ENCODE results near the gene ALDH1L1. TPM values are rescaled to one million over a fixed set of nuclear protein-coding genes. Genes with fewer than 3 reads are reported as not detected.
"Not testable (repeated sequence)": the region's sequence is repeated elsewhere in the genome, so short reads cannot be mapped to it uniquely, and the experiment has no call there.

The ALDH1L1 gene
- total RNA-seq, 1 donor from 2014 or later = not detected

DNA sequence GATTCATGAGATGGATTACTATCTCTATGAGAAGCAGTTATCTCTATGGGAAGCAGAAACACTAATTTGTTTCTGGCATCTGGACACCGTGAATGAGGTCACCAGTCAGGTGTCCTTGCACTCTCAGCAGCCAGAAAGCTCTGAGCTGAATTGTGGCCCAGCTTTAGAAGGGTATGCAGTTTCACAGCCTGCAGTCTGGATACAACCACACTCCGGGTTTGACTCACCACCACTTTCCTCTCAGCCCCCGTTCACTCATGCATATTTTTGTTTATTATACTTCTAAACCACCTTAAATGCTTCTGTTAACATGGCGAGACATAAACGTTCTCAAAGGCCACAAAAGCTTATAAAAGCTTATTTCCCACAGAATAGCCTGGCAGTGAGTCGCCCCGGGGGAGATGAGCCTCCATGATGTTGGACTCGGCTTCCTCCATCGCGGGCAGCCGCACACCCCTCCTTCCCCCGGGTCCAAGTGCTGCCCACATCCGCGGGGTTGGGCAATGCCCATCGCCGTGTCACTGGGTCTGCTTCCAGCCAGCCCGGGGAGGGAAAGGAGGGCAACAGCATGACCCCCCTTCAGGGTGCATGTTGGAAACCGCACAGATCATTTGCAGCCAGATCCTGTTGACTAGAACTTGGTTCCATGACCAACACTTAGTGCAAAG is 79.6 kb downstream of the ALDH1L1 start:
- no peaks in the 10 kb centered on the region for H3K4me1 Mint-ChIP-seq (ENCODE audit: low read depth, unreplicated experiment)
- H3K27me3 Mint-ChIP-seq (ENCODE audit: unreplicated experiment) = peaks cover 3% of the 10 kb centered on the region
- H3K4me3 Mint-ChIP-seq (ENCODE audit: unreplicated experiment) = no peak overlapping the region
- TF ChIP-seq, protein P1, sequence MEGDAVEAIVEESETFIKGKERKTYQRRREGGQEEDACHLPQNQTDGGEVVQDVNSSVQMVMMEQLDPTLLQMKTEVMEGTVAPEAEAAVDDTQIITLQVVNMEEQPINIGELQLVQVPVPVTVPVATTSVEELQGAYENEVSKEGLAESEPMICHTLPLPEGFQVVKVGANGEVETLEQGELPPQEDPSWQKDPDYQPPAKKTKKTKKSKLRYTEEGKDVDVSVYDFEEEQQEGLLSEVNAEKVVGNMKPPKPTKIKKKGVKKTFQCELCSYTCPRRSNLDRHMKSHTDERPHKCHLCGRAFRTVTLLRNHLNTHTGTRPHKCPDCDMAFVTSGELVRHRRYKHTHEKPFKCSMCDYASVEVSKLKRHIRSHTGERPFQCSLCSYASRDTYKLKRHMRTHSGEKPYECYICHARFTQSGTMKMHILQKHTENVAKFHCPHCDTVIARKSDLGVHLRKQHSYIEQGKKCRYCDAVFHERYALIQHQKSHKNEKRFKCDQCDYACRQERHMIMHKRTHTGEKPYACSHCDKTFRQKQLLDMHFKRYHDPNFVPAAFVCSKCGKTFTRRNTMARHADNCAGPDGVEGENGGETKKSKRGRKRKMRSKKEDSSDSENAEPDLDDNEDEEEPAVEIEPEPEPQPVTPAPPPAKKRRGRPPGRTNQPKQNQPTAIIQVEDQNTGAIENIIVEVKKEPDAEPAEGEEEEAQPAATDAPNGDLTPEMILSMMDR (IDR thresholded peaks at IDR 0.05; ENCODE audit: partially characterized antibody, unreplicated experiment) = no peak
- DNase-seq = no peak
- no peak overlapping the region for H3K27ac Mint-ChIP-seq (ENCODE audit: unreplicated experiment)
- peaks cover 5% of the 10 kb centered on the region for H3K9me3 Mint-ChIP-seq (ENCODE audit: unreplicated experiment)
- no peaks in the 10 kb centered on the region for H3K36me3 Mint-ChIP-seq (ENCODE audit: unreplicated experiment)

DNA sequence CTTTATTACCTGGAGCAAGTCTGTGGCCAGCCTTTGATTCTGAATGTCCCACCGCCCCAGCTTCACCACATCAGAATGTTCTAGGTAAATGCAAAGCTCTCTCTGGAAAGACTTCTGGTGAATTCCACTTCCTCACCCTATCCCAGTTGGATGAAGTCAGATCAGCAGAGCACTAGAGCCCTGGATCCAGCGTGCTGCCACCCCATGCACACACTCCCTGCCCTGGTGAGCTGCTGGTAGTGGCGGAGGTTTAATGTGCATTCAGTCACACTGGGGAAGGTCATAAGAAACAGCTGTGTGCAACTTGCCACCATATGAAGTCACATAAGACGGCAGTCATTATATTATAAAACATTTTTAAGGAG is 80.1 kb downstream of the ALDH1L1 start:
- Mint-ChIP-seq H3K27ac (ENCODE audit: unreplicated experiment) (no peak overlapping the region), H3K36me3 (ENCODE audit: unreplicated experiment) (no peaks in the 10 kb centered on the region), H3K9me3 (ENCODE audit: unreplicated experiment) (peaks cover 5% of the 10 kb centered on the region), H3K4me3 (ENCODE audit: unreplicated experiment) (no peak overlapping the region), H3K27me3 (ENCODE audit: unreplicated experiment) (no peaks in the 10 kb centered on the region), H3K4me1 (ENCODE audit: low read depth, unreplicated experiment) (no peaks in the 10 kb centered on the region)
- TF ChIP-seq, protein P1 (IDR thresholded peaks at IDR 0.05; ENCODE audit: partially characterized antibody, unreplicated experiment) = no peak
- no peak for DNase-seq

DNA sequence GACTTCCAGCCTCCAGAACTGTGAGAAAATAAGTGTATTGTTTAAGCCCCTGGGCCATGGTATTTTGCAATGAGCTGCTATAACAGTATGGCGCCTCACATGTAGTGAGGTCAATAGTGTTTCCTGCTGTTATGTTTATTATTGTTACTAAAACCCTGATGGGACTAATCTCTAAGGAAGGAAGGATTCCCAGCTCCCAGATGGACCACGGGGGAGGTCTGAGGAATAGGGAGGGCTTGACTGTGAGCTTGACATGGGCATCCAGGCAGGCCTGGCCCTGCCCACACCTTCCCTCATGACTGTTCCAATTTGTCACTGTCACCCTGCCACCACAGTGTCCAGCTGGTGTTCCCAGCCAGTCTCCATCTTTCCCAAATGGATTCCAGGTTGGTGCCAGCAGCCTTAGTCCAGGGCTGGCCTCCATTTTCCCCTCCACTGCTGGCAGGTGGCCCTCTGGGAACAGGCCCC is 82.0 kb downstream of the ALDH1L1 start:
- H3K4me1 Mint-ChIP-seq (ENCODE audit: low read depth, unreplicated experiment) = no peaks in the 10 kb centered on the region
- H3K27me3 Mint-ChIP-seq (ENCODE audit: unreplicated experiment) = no peaks in the 10 kb centered on the region
- peaks cover 5% of the 10 kb centered on the region for H3K9me3 Mint-ChIP-seq (ENCODE audit: unreplicated experiment)
- H3K4me3 Mint-ChIP-seq (ENCODE audit: unreplicated experiment) = no peak overlapping the region
- DNase-seq = no peak
- no peak overlapping the region for H3K27ac Mint-ChIP-seq (ENCODE audit: unreplicated experiment)
- TF ChIP-seq, protein P1 (IDR thresholded peaks at IDR 0.05; ENCODE audit: partially characterized antibody, unreplicated experiment) = no peak
- H3K36me3 Mint-ChIP-seq (ENCODE audit: unreplicated experiment) = no peaks in the 10 kb centered on the region

DNA sequence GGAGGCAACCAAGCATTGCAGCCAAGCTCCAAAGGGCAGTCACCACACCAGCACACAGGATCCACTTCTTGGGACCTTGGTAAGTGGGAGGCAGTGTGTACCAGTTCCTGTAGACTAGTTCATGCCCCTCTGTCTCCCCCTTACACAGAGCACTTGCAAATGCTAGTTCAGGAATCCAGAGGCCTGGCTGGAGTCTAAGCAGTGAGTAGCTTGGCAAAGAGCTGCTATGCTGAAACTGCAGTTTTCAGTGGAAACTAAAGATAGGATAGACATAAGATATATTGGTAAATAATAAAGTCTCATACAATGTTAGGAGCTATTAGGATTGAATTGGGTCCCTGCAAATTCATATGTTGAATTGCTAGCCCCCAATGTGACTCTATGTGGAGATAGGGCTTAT is 82.6 kb downstream of the ALDH1L1 start:
- H3K4me1 Mint-ChIP-seq (ENCODE audit: low read depth, unreplicated experiment) = no peaks in the 10 kb centered on the region
- TF ChIP-seq, protein P1 (IDR thresholded peaks at IDR 0.05; ENCODE audit: partially characterized antibody, unreplicated experiment) = no peak
- H3K36me3 Mint-ChIP-seq (ENCODE audit: unreplicated experiment) = no peaks in the 10 kb centered on the region
- H3K9me3 Mint-ChIP-seq (ENCODE audit: unreplicated experiment) = peaks cover 5% of the 10 kb centered on the region
- DNase-seq = no peak
- no peak overlapping the region for H3K4me3 Mint-ChIP-seq (ENCODE audit: unreplicated experiment)
- no peak overlapping the region for H3K27ac Mint-ChIP-seq (ENCODE audit: unreplicated experiment)
- H3K27me3 Mint-ChIP-seq (ENCODE audit: unreplicated experiment) = no peaks in the 10 kb centered on the region

DNA sequence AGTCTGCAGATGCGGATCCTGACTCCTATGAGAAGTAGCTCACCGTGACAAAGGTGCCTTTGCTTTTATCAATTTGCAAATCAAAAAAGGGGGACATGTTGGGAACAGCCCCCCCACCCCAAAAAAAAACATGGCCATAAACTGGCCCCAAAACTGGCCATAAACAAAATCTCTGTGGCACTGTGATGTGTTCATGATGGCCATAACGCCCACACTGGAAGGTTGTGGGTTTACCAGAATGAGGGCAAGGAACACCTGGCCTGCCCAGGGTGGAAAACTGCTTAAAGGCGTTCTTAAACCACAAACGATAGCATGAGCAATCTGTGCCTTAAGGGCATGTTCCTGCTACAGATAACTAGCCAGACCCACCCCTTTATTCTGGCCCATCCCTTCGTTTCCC is 84.1 kb downstream of the ALDH1L1 start:
- peaks cover 14% of the 10 kb centered on the region for H3K36me3 Mint-ChIP-seq (ENCODE audit: unreplicated experiment)

DNA sequence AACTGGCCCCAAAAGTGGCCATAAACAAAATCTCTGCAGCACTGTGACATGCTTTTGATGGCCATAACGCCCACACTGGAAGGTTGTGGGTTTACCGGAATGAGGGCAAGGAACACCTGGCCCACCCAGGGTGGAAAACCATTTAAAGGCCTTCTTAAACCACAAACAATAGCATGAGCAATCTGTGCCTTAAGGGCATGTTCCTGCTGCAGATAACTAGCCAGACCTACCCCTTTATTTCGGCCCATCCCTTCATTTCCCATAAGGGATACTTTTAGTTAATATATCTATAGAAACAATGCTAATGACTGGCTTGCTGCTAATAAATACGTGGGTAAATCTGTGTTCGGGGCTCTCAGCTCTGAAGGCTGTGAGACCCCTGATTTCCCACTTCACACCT is 88.3 kb downstream of the ALDH1L1 start:
- H3K9me3 Mint-ChIP-seq (ENCODE audit: unreplicated experiment) = not testable (repeated sequence)

More for the DNA sequence above, 84.1 kb downstream of the ALDH1L1 start:
- H3K4me3 Mint-ChIP-seq (ENCODE audit: unreplicated experiment); H3K27me3 Mint-ChIP-seq (ENCODE audit: unreplicated experiment); H3K27ac Mint-ChIP-seq (ENCODE audit: unreplicated experiment); H3K9me3 Mint-ChIP-seq (ENCODE audit: unreplicated experiment); H3K4me1 Mint-ChIP-seq (ENCODE audit: low read depth, unreplicated experiment); DNase-seq: not testable (repeated sequence)

More for the DNA sequence above, 88.3 kb downstream of the ALDH1L1 start:
- not testable (repeated sequence) for DNase-seq; H3K27me3 Mint-ChIP-seq (ENCODE audit: unreplicated experiment); H3K4me1 Mint-ChIP-seq (ENCODE audit: low read depth, unreplicated experiment); H3K27ac Mint-ChIP-seq (ENCODE audit: unreplicated experiment); H3K4me3 Mint-ChIP-seq (ENCODE audit: unreplicated experiment)
- peaks cover 20% of the 10 kb centered on the region for H3K36me3 Mint-ChIP-seq (ENCODE audit: unreplicated experiment)
